ENCODE data around the gene ADM2.

The ADM2 gene

DNA sequence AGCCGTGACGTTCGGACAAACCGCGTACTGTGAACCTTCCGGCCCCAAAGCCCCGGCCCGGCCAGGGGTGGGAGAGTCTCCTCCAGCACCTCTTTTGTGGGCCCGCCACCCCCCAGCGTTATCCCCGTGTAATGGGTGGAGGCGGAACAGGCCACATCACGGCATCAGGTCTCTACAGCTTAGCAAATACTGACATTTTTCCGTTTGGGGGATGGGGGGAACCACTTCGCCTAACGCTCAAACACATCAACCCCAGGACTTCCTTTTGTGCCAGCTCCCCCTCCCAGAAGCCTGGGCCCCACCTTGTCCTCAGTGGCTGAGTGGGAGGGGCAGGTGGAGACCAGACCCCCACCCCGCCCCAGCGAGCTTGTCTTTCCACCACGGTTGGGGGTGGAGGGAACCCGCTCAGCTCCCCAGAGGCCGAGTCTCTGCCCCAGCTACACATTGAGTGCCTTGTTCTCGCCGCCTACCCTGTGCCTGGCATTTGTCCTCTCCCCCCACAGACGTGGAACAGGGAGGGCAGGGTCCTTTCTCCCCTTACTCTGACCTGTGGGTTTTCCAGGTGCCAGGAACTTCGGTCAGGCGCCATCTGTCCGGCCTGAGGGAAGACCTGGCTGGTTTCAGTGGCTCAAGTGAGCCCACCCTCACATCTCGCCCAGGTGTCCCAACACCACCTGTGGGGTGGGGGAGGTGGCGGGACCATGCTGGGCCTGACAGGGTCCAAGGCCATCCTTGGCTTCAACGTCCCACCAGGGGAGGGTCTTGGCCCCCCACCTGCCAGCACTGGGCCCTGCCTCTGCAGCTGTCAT lies 36.1 kb upstream of the ADM2 start:
- DNase-seq (ENCODE audit: low read depth in 3 of 3, low spot score in 1 of 3) = no peak

- DNase-seq (ENCODE audit: low read depth in 3 of 3, low spot score in 1 of 3) = no peak
These were observed 35.2 kb upstream of the ADM2 start for GRCh38 chr22:50445880-50446707.

- no peak for DNase-seq (ENCODE audit: low read depth in 3 of 3, low spot score in 1 of 3)
These were observed 34.4 kb upstream of the ADM2 start for GRCh38 chr22:50446708-50447575.

DNA sequence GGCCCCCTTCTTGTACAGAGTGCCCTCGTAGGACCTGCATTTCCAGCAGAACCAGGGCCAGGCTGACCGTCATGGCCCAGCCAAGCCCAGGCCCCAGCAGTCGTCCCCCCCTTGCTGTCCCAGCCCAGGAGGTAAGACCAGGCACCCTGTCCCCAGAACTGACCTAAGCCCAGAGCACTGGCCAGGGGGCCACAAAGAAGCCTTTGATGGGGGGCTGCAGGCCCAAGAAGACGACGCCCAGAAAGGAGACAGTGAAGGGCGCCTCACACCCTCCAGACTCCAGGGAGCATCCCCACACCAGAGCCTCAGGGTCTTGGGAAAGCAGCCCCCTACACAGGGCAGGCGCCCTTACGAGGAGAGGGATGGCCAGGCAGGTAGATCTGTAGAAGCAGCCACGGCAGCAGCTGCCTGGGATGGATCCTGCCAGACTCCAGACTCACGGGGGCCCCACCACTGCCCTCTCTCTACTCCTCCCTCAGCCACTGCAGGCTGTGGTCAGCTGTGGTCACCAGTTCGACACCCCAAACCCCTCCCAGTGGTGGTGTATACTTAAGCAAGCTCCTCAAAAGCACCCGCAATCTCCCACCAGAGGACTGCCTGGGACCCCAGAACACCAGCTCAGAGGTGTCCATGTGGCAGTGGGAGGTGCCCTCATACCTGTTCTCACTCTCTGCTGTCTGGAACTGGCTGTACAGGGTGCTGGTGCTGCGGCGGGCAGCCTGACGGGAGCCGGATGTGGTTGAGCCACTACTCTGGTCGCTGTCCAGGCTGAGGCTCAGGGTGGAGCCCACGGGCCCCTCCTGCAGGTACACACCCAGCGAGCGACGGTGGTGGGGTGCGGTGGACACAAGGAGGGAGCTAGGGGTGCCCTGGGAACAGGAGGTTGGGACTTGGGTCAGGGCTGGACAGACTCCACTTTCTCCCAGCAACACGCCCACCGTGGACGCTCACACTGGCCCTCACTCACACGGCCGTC lies 33.5 kb upstream of the ADM2 start:
- no peak for DNase-seq (ENCODE audit: low read depth in 3 of 3, low spot score in 1 of 3)

- no peak for DNase-seq (ENCODE audit: low read depth in 3 of 3, low spot score in 1 of 3)
These were observed 28.7 kb upstream of the ADM2 start for GRCh38 chr22:50452649-50453048.

DNA sequence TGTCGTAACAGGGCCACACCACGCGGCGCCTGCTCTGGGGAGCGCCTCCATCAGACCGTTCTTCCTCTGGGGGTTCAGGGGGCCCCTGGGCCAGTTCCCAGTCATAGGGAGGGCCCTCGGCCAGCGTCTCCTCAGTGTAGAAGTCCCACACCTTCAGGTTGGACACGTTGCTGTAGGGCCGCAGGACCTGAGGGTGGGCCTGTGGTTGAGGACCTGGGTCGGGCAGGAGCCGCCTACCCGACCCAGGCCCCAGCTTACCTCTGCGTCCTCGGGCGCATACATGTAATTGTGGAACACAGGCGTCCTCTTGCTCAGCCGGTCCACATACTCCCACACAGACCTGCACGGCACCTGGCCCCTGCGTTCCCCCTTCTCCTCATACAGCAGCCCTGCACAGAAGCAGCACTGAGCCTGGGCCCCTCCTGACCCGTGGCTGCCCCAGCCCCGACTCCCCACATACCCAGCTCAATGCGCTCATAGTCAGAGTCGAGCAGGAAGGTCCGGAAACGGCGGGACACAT lies 26.7 kb upstream of the ADM2 start:
- no peak for DNase-seq (ENCODE audit: low read depth in 3 of 3, low spot score in 1 of 3)

- DNase-seq (ENCODE audit: low read depth in 3 of 3, low spot score in 1 of 3) = no peak
These were observed 26.1 kb upstream of the ADM2 start for GRCh38 chr22:50455201-50455600.

DNA sequence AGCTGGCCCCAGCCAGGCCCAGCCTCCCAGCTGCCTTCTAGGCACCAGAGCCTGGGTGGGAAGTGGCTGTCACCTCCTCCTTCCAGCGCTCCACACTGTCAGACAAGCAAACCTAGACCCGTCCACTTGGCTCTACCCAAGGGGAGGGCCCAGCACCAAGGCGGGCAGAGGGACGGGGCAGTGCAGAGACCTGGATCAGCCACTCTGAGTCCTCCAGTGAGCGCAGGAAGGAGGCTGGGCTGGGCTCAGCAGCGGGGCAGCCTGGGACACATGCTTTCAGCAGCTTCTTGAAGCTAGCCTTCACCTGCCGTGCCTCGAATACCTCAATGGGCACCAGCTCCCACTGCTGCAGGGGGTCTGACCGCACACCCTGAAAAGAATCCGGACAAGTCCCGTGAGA lies 25.3 kb upstream of the ADM2 start:
- no peak for DNase-seq (ENCODE audit: low read depth in 3 of 3, low spot score in 1 of 3)

- DNase-seq (ENCODE audit: low read depth in 3 of 3, low spot score in 1 of 3) = no peak
These were observed 24.7 kb upstream of the ADM2 start for GRCh38 chr22:50456466-50457234.

DNA sequence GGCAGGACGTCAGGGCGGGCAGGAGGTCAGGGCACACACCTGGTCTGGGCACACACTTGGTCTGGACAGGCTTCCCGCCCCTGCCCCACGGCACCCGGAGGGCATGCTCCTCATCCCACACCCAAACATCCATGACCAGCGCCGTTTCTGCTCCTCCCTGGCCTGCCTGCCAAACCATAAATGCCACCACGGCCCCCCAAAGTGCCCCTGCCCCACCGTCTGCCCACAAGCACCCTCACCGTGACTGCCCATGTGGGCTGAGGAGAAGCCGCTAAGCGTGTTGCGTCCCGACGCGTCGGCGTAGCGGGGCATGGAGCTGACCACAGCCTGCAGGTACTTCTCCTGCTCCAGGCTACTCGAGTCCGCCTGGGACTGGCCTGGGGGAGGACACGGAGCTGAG lies 22.3 kb upstream of the ADM2 start:
- DNase-seq (ENCODE audit: low read depth in 3 of 3, low spot score in 1 of 3) = no peak

GRCh38 chr22:50459496-50460140 lies 21.7 kb upstream of the ADM2 start:
- no peak for DNase-seq (ENCODE audit: low read depth in 3 of 3, low spot score in 1 of 3)

DNA sequence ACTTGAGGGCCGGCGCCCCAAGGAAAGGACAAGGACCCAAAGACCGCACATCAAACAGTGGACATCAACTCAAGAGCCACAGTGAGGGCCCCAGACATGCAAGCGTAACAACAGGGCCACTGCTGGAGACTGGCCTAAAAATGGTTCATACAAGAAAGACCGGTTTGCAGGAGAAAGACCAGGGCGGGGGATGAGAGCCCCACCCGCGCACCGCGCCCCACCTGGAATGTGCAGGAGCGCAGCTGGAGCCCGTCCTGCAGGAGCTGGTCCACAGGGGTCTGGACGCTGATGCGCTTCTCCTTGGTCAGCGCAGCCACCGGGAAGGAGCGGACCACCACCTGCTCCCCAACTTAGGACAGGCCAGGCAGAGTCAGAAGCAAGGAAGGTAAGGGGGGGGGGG lies 20.4 kb upstream of the ADM2 start:
- no peak for DNase-seq (ENCODE audit: low read depth in 3 of 3, low spot score in 1 of 3)

GRCh38 chr22:50461536-50461935 lies 19.8 kb upstream of the ADM2 start:
- DNase-seq (ENCODE audit: low read depth in 3 of 3, low spot score in 1 of 3) = no peak

- no peak for DNase-seq (ENCODE audit: low read depth in 3 of 3, low spot score in 1 of 3)
These were observed 19.3 kb upstream of the ADM2 start for GRCh38 chr22:50461979-50462540.

- DNase-seq (ENCODE audit: low read depth in 3 of 3, low spot score in 1 of 3) = no peak
These were observed 18.0 kb upstream of the ADM2 start for GRCh38 chr22:50463188-50463900.

DNA sequence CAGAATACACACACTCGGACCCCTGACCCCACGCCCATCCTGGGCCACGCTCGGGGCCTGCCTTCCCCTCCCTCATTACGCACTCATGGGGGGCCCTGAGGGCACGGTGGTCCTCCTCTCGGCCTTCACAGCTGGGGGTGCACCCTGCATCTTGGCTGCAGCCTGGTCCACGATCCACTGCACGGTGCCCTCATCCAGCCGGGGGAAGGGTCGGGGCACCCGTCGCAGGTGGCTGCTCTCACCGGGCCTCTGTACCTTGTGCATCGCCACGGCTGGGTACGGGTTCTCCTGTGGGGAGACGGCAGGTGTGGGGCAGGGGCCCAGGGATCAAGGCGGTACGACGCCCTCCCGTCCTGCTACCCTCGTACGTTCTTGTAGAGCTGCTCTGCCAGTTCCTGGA lies 16.9 kb upstream of the ADM2 start:
- DNase-seq (ENCODE audit: low read depth in 3 of 3, low spot score in 1 of 3) = no peak

GRCh38 chr22:50465066-50465930 lies 16.0 kb upstream of the ADM2 start:
- DNase-seq (ENCODE audit: low read depth in 3 of 3, low spot score in 1 of 3) = no peak

Data from stimulated activated CD4-positive, alpha-beta T cell treated with anti-CD3 and anti-CD28 coated beads, TNF-alpha, amount 100 ng/mL, for 1 hour (primary cell).